ENCODE measurements around the gene BEST4.
"Not testable (repeated sequence)": the region's sequence is repeated elsewhere in the genome, so short reads cannot be mapped to it uniquely, and the experiment has no call there.

The BEST4 gene

DNA sequence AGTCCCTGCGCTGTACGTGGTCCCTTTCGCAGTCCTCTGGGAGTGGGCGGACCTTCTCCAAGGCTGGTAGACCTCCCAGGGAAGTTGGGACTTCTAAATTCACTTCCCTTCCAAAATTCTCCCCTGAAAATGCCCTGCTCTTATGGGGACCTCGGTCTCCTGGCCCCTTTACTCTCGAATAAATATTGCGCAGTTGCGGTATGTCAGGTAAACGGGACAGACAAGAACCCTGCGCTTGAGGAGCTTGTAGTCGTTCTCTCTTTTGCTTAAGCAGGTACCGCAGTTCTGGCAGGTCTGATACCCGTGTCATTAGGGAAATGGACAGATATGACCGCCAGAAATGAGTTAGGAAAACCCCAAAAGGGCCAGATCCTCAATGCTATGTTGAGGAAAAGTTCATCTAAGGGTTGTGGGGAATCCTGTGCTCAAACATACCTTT lies 47.8 kb downstream of the BEST4 start:
- H2AFZ ChIP-seq (ENCODE audit: low read depth, low read length, severe bottlenecking) = peak overlapping the region; percentile 45
- TF ChIP-seq EZH2phosphoT487 (conservative IDR thresholded peaks at IDR 0.05; ENCODE audit: low read length) (no peak), CTCF (IDR thresholded peaks at IDR 0.05; ENCODE audit: insufficient read depth, low read length, poor library complexity, severe bottlenecking) (no peak)
- H3K4me2 ChIP-seq (ENCODE audit: low read depth, low read length, poor library complexity, severe bottlenecking) = peak overlapping the region; percentile 97
- no peaks in the 10 kb centered on the region for H3K27me3 ChIP-seq (ENCODE audit: low read length)
- H3K9me2 ChIP-seq (replicated peaks; ENCODE audit: insufficient read depth, low read length) = no peaks in the 10 kb centered on the region
- no peaks in the 10 kb centered on the region for H3K9me3 ChIP-seq (ENCODE audit: insufficient read depth, low read length)
- H3F3A ChIP-seq (ENCODE audit: insufficient read depth) = no peaks in the 10 kb centered on the region
- H3K4me3 ChIP-seq (ENCODE audit: insufficient read depth, low read length, poor library complexity, severe bottlenecking) = peak overlapping the region; percentile 80
- H3K9ac ChIP-seq (ENCODE audit: low read length) = peak overlapping the region; percentile 95
- no peaks in the 10 kb centered on the region for H4K20me1 ChIP-seq (ENCODE audit: low read depth, low read length)
- peaks cover 45% of the 10 kb centered on the region for H3K79me2 ChIP-seq (ENCODE audit: insufficient read depth, low read length)
- peaks cover 11% of the 10 kb centered on the region for H3K36me3 ChIP-seq (ENCODE audit: low read length)
- peak overlapping the region; percentile 77 for H3K27ac ChIP-seq (ENCODE audit: low read depth, low read length)

DNA sequence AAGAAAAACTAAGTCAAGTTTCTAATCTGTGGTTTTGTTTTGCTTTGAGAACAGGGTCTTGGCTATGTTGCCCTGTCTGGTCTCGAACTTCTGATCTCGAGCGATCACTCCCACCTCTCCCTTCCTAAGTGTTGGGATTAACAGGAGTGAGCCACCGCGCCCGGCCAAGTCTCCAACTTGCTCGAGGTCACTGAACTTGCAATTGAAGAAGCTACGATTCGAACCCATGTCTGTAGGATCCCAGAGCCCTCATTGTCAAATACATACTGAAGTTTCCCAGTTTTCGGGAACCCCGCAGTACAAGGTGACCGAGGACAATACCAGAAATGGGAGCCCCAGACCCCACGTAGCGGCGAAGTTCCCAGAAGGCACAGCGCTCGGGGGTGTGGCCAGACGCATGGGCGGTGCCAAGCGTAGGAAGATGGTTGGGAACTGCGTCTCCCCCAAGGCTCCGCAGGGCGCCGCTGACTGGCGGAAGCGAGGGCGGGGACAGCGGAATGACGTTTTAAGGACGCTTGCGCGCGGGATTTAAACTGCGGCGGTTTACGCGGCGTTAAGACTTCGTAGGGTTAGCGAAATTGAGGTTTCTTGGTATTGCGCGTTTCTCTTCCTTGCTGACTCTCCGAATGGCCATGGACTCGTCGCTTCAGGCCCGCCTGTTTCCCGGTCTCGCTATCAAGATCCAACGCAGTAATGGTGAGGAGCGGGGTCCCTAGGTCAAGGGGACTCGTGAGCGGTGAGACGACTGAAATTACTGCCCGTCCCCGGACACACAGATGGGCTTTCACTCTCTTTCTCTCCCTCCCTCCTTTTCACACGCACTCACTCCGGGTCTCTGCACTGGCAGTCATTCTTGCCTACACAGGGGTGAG lies 48.4 kb downstream of the BEST4 start, which contains the start of gene KIF2C:
Gene KIF2C, plus strand, starts transcription at position 531 of the 872 bp plus-strand sequence. Its CDS starts 96 bp downstream, at position 627.
- Histone ChIP-seq H3F3A (ENCODE audit: insufficient read depth) (no peaks in the 10 kb centered on the region), H3K9me3 (ENCODE audit: insufficient read depth, low read length) (no peaks in the 10 kb centered on the region), H2AFZ (ENCODE audit: low read depth, low read length, severe bottlenecking) (peak within 1 kb of the TSS; percentile 45)

GRCh38 chr1:44738953-44739306 lies 49.0 kb downstream of the BEST4 start:
- peak overlapping the region; percentile 95 for H3K4me2 ChIP-seq (ENCODE audit: low read depth, low read length, poor library complexity, severe bottlenecking)
- not testable (repeated sequence) for H3K9me2 ChIP-seq (replicated peaks; ENCODE audit: insufficient read depth, low read length); H3F3A ChIP-seq (ENCODE audit: insufficient read depth); H3K9me3 ChIP-seq (ENCODE audit: insufficient read depth, low read length); H4K20me1 ChIP-seq (ENCODE audit: low read depth, low read length); H3K27me3 ChIP-seq (ENCODE audit: low read length)
- peaks cover 11% of the 10 kb centered on the region for H3K36me3 ChIP-seq (ENCODE audit: low read length)
- H2AFZ ChIP-seq (ENCODE audit: low read depth, low read length, severe bottlenecking) = peak overlapping the region; percentile 45
- H3K4me3 ChIP-seq (ENCODE audit: insufficient read depth, low read length, poor library complexity, severe bottlenecking) = peak overlapping the region; percentile 80
- peak overlapping the region; percentile 95 for H3K9ac ChIP-seq (ENCODE audit: low read length)
- peaks cover 37% of the 10 kb centered on the region for H3K79me2 ChIP-seq (ENCODE audit: insufficient read depth, low read length)
- H3K27ac ChIP-seq (ENCODE audit: low read depth, low read length) = peak overlapping the region; percentile 63

More for the DNA sequence above, 48.4 kb downstream of the BEST4 start, which contains the start of gene KIF2C:
- Histone ChIP-seq H3K79me2 (ENCODE audit: insufficient read depth, low read length) (peaks cover 43% of the 10 kb centered on the region), H4K20me1 (ENCODE audit: low read depth, low read length) (no peaks in the 10 kb centered on the region), H3K36me3 (ENCODE audit: low read length) (peaks cover 11% of the 10 kb centered on the region), H3K27ac (ENCODE audit: low read depth, low read length) (peak within 1 kb of the TSS; percentile 77), H3K9me2 (replicated peaks; ENCODE audit: insufficient read depth, low read length) (no peaks in the 10 kb centered on the region), H3K4me3 (ENCODE audit: insufficient read depth, low read length, poor library complexity, severe bottlenecking) (peak within 1 kb of the TSS; percentile 80), H3K9ac (ENCODE audit: low read length) (peak within 1 kb of the TSS; percentile 95), H3K4me2 (ENCODE audit: low read depth, low read length, poor library complexity, severe bottlenecking) (peak within 1 kb of the TSS; percentile 97), H3K27me3 (ENCODE audit: low read length) (no peaks in the 10 kb centered on the region)
- no peak for TF ChIP-seq CTCF (IDR thresholded peaks at IDR 0.05; ENCODE audit: insufficient read depth, low read length, poor library complexity, severe bottlenecking)
- TF ChIP-seq EZH2phosphoT487 (conservative IDR thresholded peaks at IDR 0.05; ENCODE audit: low read length) = no peak

- peaks cover 5% of the 10 kb centered on the region for H3K36me3 ChIP-seq (ENCODE audit: low read length)
- H3K9ac ChIP-seq (ENCODE audit: low read length) = no peak overlapping the region
- H3K4me3 ChIP-seq (ENCODE audit: insufficient read depth, low read length, poor library complexity, severe bottlenecking) = no peak overlapping the region
- no peaks in the 10 kb centered on the region for H3K27me3 ChIP-seq (ENCODE audit: low read length)
- H3K27ac ChIP-seq (ENCODE audit: low read depth, low read length) = no peak overlapping the region
- no peaks in the 10 kb centered on the region for H3K9me3 ChIP-seq (ENCODE audit: insufficient read depth, low read length)
- peaks cover 13% of the 10 kb centered on the region for H3K79me2 ChIP-seq (ENCODE audit: insufficient read depth, low read length)
- H3F3A ChIP-seq (ENCODE audit: insufficient read depth) = peaks cover 9% of the 10 kb centered on the region
- H3K9me2 ChIP-seq (replicated peaks; ENCODE audit: insufficient read depth, low read length) = no peaks in the 10 kb centered on the region
- no peak for TF ChIP-seq CTCF (IDR thresholded peaks at IDR 0.05; ENCODE audit: insufficient read depth, low read length, poor library complexity, severe bottlenecking)
- no peak for TF ChIP-seq EZH2phosphoT487 (conservative IDR thresholded peaks at IDR 0.05; ENCODE audit: low read length)
- no peak overlapping the region for H2AFZ ChIP-seq (ENCODE audit: low read depth, low read length, severe bottlenecking)
- no peak overlapping the region for H3K4me2 ChIP-seq (ENCODE audit: low read depth, low read length, poor library complexity, severe bottlenecking)
- no peaks in the 10 kb centered on the region for H4K20me1 ChIP-seq (ENCODE audit: low read depth, low read length)
Observed at GRCh38 chr1:44735992-44736391, 52.0 kb downstream of the BEST4 start.

All from SU-DHL-6 (cell line).